H1 (cell line): ENCODE measurements around the gene FOXO1. TPM values are rescaled to one million over a fixed set of nuclear protein-coding genes. Genes with fewer than 3 reads are reported as not detected.

Source experiments
- CTCF ChIA-PET: fragments of 300-600 bp; sonication (Branson Sonifier 250); formaldehyde crosslinking; loops from one replicate; lab custom pipeline; 2021; ENCODE audit not compliant: partially characterized antibody; lab: Charles Lee
- POLR2A ChIA-PET: fragments of 300-600 bp; sonication (Branson Sonifier 250); formaldehyde crosslinking; loops from one replicate; lab custom pipeline; 2021; ENCODE audit warnings: inconsistent platforms; ENCODE audit not compliant: partially characterized antibody; lab: Charles Lee
- DNase-seq, 2 experiments: peaks; one replicate each; pipeline versions ENCODE4 v3.0.0 to v3.0.0-alpha.2; 2010 to 2022; ENCODE audit warnings: low spot score in 2 of 2, low read depth in 1 of 2, mixed read lengths in 1 of 2
- FAIRE-seq: peaks from 2 replicates; lab custom pipeline; 2011; peaks lifted over from hg19 to GRCh38; lab: Jason Lieb, UNC
- H2AFZ ChIP-seq: 2 replicates; pipeline ENCODE4 v1.8.1; 2012; ENCODE audit warnings: low read length, inconsistent platforms
- H2AK5ac ChIP-seq: 2 replicates; pipeline ENCODE4 v1.6.1; 2013; ENCODE audit warnings: low read depth, low read length
- H2BK120ac ChIP-seq: replicated peaks from 2 replicates; pipeline ENCODE3; 2013; ENCODE audit warnings: low read depth, low read length, inconsistent platforms
- H2BK12ac ChIP-seq: 2 replicates; pipeline ENCODE4 v1.6.1; 2013; ENCODE audit warnings: low read depth, low read length
- H2BK15ac ChIP-seq: 2 replicates; pipeline ENCODE4 v1.6.1; 2013; ENCODE audit warnings: low read length
- H2BK20ac ChIP-seq: 2 replicates; pipeline ENCODE4 v1.6.1; 2013; ENCODE audit warnings: low read length
- H2BK5ac ChIP-seq: 2 replicates; pipeline ENCODE4 v1.6.1; 2013; ENCODE audit warnings: low read depth, low read length
- H3K14ac ChIP-seq: 2 replicates; pipeline ENCODE4 v1.6.1; 2013; ENCODE audit warnings: inconsistent platforms; ENCODE audit not compliant: insufficient read length
- H3K18ac ChIP-seq: 2 replicates; pipeline ENCODE4 v1.6.1; 2013; ENCODE audit warnings: low read length; ENCODE audit errors: extremely low read depth
- H3K23ac ChIP-seq: 2 replicates; pipeline ENCODE4 v1.6.1; 2013; ENCODE audit warnings: inconsistent platforms; ENCODE audit not compliant: insufficient read length
- H3K23me2 ChIP-seq: 2 replicates; pipeline ENCODE4 v1.6.1; 2013; ENCODE audit warnings: low read depth, low read length
- H3K27ac ChIP-seq: 2 replicates; pipeline ENCODE4 v1.6.1; 2011; ENCODE audit warnings: low read depth, low read length, inconsistent platforms
- H3K27me3 ChIP-seq, 4 experiments: replicated peaks in 1 of 4; 1 replicate in 1 of 4; 2 replicates in 3 of 4; pipeline versions ENCODE4 v1.6.1 to v1.8.1; 2011 to 2013; ENCODE audit warnings: low read length in 3 of 4, mild to moderate bottlenecking in 3 of 4, inconsistent platforms in 2 of 4, mixed read lengths in 2 of 4, moderate library complexity in 1 of 4; ENCODE audit not compliant: control insufficient read depth in 3 of 4, insufficient read depth in 3 of 4; ENCODE audit errors: extremely low read depth in 1 of 4
- H3K36me3 ChIP-seq, 4 experiments: 2 replicates each; pipeline versions ENCODE4 v1.6.1 to v1.8.1; 2011 to 2013; ENCODE audit warnings: mild to moderate bottlenecking in 4 of 4, low read length in 3 of 4, moderate library complexity in 2 of 4, control low read depth in 1 of 4, inconsistent platforms in 1 of 4; ENCODE audit not compliant: insufficient read depth in 4 of 4, control insufficient read depth in 2 of 4
- H3K4ac ChIP-seq: replicated peaks from 2 replicates; pipeline ENCODE3; 2013; ENCODE audit warnings: low read length, low read depth, mixed read lengths, inconsistent platforms; ENCODE audit not compliant: insufficient read length
- H3K4me1 ChIP-seq, 4 experiments: replicated peaks in 1 of 4; 1 replicate in 1 of 4; 2 replicates in 3 of 4; pipeline versions ENCODE4 v1.6.1 to v1.8.1; 2011 to 2013; ENCODE audit warnings: low read length in 3 of 4, inconsistent platforms in 2 of 4, mixed read lengths in 1 of 4; ENCODE audit not compliant: insufficient read depth in 4 of 4, control insufficient read depth in 3 of 4
- H3K4me2 ChIP-seq, 2 experiments: 2 replicates each; pipeline versions ENCODE4 v1.6.1 to v1.8.1; 2011 to 2013; ENCODE audit warnings: low read depth in 2 of 2, low read length in 2 of 2, control low read depth in 1 of 2, inconsistent platforms in 1 of 2, mild to moderate bottlenecking in 1 of 2; ENCODE audit not compliant: insufficient read depth in 1 of 2
- H3K4me3 ChIP-seq, 4 experiments: fragments of 200-600, 300-600 bp in 1 of 4; sonication (generic), shearing (Covaris generic), sonication (Bioruptor Twin) in 1 of 4; 2 replicates each; pipeline versions ENCODE4 v1.5.1 to v1.8.1; 2011 to 2016; ENCODE audit warnings: low read length in 4 of 4, low read depth in 3 of 4, control low read depth in 2 of 4, inconsistent platforms in 2 of 4, mild to moderate bottlenecking in 2 of 4, mixed read lengths in 1 of 4, moderate library complexity in 1 of 4; ENCODE audit not compliant: insufficient read depth in 2 of 4; ENCODE audit errors: extremely low read depth in 1 of 4
- H3K56ac ChIP-seq: replicated peaks from 2 replicates; pipeline ENCODE3; 2013; ENCODE audit warnings: low read depth, mild to moderate bottlenecking, mixed read lengths, low read length, inconsistent platforms; ENCODE audit not compliant: insufficient read length
- H3K79me1 ChIP-seq: 2 replicates; pipeline ENCODE4 v1.6.1; 2013; ENCODE audit warnings: low read depth, low read length, control low read depth
- H3K79me2 ChIP-seq, 2 experiments: 2 replicates each; pipeline versions ENCODE4 v1.6.1 to v1.8.1; 2012 to 2013; ENCODE audit warnings: low read length in 2 of 2, mild to moderate bottlenecking in 2 of 2, inconsistent platforms in 1 of 2; ENCODE audit not compliant: insufficient read depth in 2 of 2, control insufficient read depth in 1 of 2
- H3K9ac ChIP-seq, 4 experiments: replicated peaks in 1 of 4; 1 replicate in 1 of 4; 2 replicates in 3 of 4; pipeline versions ENCODE4 v1.6.1 to v1.8.1; 2011 to 2013; ENCODE audit warnings: low read depth in 3 of 4, low read length in 3 of 4, control low read depth in 2 of 4, mild to moderate bottlenecking in 2 of 4, moderate library complexity in 2 of 4, inconsistent platforms in 1 of 4; ENCODE audit errors: extremely low read depth in 1 of 4
- H3K9me3 ChIP-seq, 2 experiments: 2 replicates each; pipeline versions ENCODE4 v1.6.1 to v1.8.1; 2012 to 2013; ENCODE audit warnings: mild to moderate bottlenecking in 2 of 2, moderate library complexity in 2 of 2, control low read depth in 1 of 2, inconsistent platforms in 1 of 2, low read depth in 1 of 2, low read length in 1 of 2, mixed read lengths in 1 of 2; ENCODE audit not compliant: insufficient read depth in 2 of 2
- H4K20me1 ChIP-seq, 2 experiments: replicated peaks in 1 of 2; 2 replicates each; pipeline versions ENCODE3 to v1.8.1; 2011 to 2013; ENCODE audit warnings: inconsistent platforms in 2 of 2, low read length in 2 of 2, mild to moderate bottlenecking in 1 of 2; ENCODE audit not compliant: insufficient read depth in 2 of 2, control insufficient read depth in 1 of 2
- H4K5ac ChIP-seq: 2 replicates; pipeline ENCODE4 v1.6.1; 2013; ENCODE audit warnings: low read length, low read depth, mixed read lengths, inconsistent platforms; ENCODE audit not compliant: insufficient read length
- H4K8ac ChIP-seq: 2 replicates; pipeline ENCODE4 v1.8.0; 2013; ENCODE audit warnings: mild to moderate bottlenecking, moderate library complexity, low read length, inconsistent platforms; ENCODE audit not compliant: insufficient read depth; ENCODE audit errors: extremely low read depth
- H4K91ac ChIP-seq: replicated peaks from 2 replicates; pipeline ENCODE3; 2013; ENCODE audit warnings: low read length, mixed read lengths, inconsistent platforms; ENCODE audit not compliant: insufficient read length
- CEBPB ChIP-seq: IDR thresholded peaks from 2 replicates; pipeline ENCODE4 v1.6.1; 2012; ENCODE audit warnings: low read depth, low read length
- MAFK ChIP-seq: IDR thresholded peaks from 2 replicates; pipeline ENCODE4 v1.6.1; 2012; ENCODE audit warnings: low read depth, mild to moderate bottlenecking, improper control_type of control experiment, low read length
- SIN3A ChIP-seq, 2 experiments: IDR thresholded peaks in 1 of 2; conservative IDR thresholded peaks in 1 of 2; 2 replicates each; pipeline ENCODE4 v1.6.1; 2011 to 2012; ENCODE audit warnings: low read length in 2 of 2, improper control_type of control experiment in 1 of 2, low read depth in 1 of 2, mild to moderate bottlenecking in 1 of 2
- WGBS, 2 experiments: shearing (Covaris generic) in 1 of 2; methylation state at CpG; one replicate each; pipeline versions ENCODE4 v1.1.6 to v1.1.7; 2013 to 2015; ENCODE audit warnings: low lambda C conversion rate in 2 of 2, mixed read lengths in 2 of 2, inconsistent platforms in 1 of 2, low coverage in 1 of 2, missing lambda C conversion rate in 1 of 2; ENCODE audit not compliant: insufficient replicate concordance in 2 of 2, insufficient coverage in 1 of 2, insufficient read length in 1 of 2; ENCODE audit errors: extremely low coverage in 1 of 2, missing lambda C conversion rate in 1 of 2; 5-methylcytosine and 5-hydroxymethylcytosine counted together
- polyA plus RNA-seq, 7 experiments: library from polyadenylated mRNA; depleted of rRNA in 3 of 7; stranded (reverse) in 5 of 7; unstranded in 2 of 7; fragments of >200 nt in 5 of 7; fragments of 200-250 nt in 2 of 7; gene quantifications; 1 replicate in 5 of 7; 2 replicates in 1 of 7; 4 replicates in 1 of 7; pipeline versions ENCODE4 v1.2.1 to v1.2.3, GENCODE V29; 2011 to 2013; ENCODE audit warnings: missing spikeins in 2 of 7, mixed read lengths in 2 of 7
- total RNA-seq: library from RNA; stranded (reverse); fragmentation: NEBNext Ultra II Directional; extraction: Animal tissue kit (Norgen Biotek cat#: 25700); gene quantifications from 2 replicates; pipeline ENCODE4 v1.2.1, GENCODE V29; 2021
- TF ChIP-seq, protein P1 (sequence below): IDR thresholded peaks from 2 replicates; pipeline ENCODE4 v1.6.1; 2011; ENCODE audit warnings: low read depth, mild to moderate bottlenecking, low read length; ENCODE audit not compliant: insufficient read depth

Gene FOXO1
- total and polyA plus RNA-seq, 2 of the 8 experiments (the other 6 are each of a cell fraction or from before 2014, with no cell fraction given) = 35.3 to 56.9 TPM

DNA sequence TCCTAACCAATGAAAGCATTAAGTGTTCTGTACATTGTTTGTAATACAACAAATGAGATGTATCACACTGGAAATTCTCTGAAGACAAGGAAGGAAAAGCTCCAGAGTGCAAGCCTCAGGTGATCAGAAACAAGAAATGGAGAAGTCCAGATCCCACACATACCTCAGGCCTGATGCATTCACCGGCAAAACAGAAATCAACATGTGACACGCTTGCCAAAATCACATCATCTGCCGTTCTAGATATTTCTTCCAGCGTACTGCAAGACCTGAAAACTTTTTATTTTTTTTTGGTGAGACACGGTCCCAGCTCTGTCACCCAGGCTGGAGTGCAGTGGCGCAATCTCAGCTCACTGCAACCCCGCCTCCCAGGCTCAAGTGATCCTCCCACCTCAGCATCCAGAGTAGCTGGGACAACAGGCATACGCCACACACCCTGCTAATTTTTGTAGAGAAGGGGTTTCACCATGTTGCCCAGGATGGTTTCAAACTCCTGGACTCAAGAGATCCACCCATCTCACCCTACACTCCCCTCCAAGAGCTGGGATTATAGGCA is 48.6 kb downstream of the FOXO1 start:
- no peak overlapping the region for H3K27ac ChIP-seq
- H3K18ac ChIP-seq = no peak overlapping the region
- no peak overlapping the region for H3K23ac ChIP-seq
- H2BK12ac ChIP-seq = no peak overlapping the region
- H3K14ac ChIP-seq = no peak overlapping the region
- H3K79me1 ChIP-seq = peaks cover 11% of the 10 kb centered on the region
- no peak overlapping the region for H2BK120ac ChIP-seq
- DNase-seq (no peak), FAIRE-seq (no peak)
- CTCF ChIA-PET = interaction anchor here (1.1 to 1.4 kb wide), 2 partner anchors 11 to 51 kb away, joined by 4 read pairs; no protein-coding TSS in a partner anchor
- no peak overlapping the region for H4K91ac ChIP-seq
- no peak overlapping the region for H3K4me3 ChIP-seq
- H3K27me3 ChIP-seq = no peaks in the 10 kb centered on the region
- TF ChIP-seq, protein P1, sequence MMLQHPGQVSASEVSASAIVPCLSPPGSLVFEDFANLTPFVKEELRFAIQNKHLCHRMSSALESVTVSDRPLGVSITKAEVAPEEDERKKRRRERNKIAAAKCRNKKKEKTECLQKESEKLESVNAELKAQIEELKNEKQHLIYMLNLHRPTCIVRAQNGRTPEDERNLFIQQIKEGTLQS = no peak
- TF ChIP-seq SIN3A (conservative IDR thresholded peaks at IDR 0.05 in 1 of 2, IDR thresholded peaks at IDR 0.05 in 1 of 2; ENCODE audit: low read depth in 1 of 2, low read length in 2 of 2) (no peak), CEBPB (peak; percentile 73), MAFK (no peak)
- H3K56ac ChIP-seq = no peak overlapping the region
- no peak overlapping the region for H3K9ac ChIP-seq
- no peak overlapping the region for H2BK5ac ChIP-seq
- H2BK20ac ChIP-seq = no peak overlapping the region
- POLR2A ChIA-PET = interaction anchor here (0.9 kb wide), 1 partner anchor 15 kb away, joined by 3 read pairs; no protein-coding TSS in a partner anchor
- H3K4ac ChIP-seq = no peak overlapping the region
- H4K20me1 ChIP-seq = peaks cover 32 to 48% of the 10 kb centered on the region in 2 experiments
- 0 out of 8 replicates have a peak, but pooled peaks cover 0 to 5% (median 0%) of the 10 kb centered on the region in 4 experiments for H3K36me3 ChIP-seq
- no peak overlapping the region for H2BK15ac ChIP-seq
- no peaks in the 10 kb centered on the region for H3K9me3 ChIP-seq
- 84% methylated on average over 8 of the region's 8 CpGs; no CpG with 5 or more reads in 1 of the 2 experiments for WGBS, 2 experiments
- H2AK5ac ChIP-seq = no peak overlapping the region
- no peak overlapping the region for H4K5ac ChIP-seq
- H2AFZ ChIP-seq = no peak overlapping the region
- H3K23me2 ChIP-seq = no peaks in the 10 kb centered on the region
- no peak overlapping the region for H3K4me2 ChIP-seq
- peaks cover 3 to 28% (median 17%) of the 10 kb centered on the region in 4 experiments; a peak in 6 of 7 replicates for H3K4me1 ChIP-seq
- peaks cover 23 to 99% of the 10 kb centered on the region in 2 experiments; a peak in 3 of 4 replicates for H3K79me2 ChIP-seq
- H4K8ac ChIP-seq = no peak overlapping the region
